ENCODE measurements around the gene FKBP11.

DNA sequence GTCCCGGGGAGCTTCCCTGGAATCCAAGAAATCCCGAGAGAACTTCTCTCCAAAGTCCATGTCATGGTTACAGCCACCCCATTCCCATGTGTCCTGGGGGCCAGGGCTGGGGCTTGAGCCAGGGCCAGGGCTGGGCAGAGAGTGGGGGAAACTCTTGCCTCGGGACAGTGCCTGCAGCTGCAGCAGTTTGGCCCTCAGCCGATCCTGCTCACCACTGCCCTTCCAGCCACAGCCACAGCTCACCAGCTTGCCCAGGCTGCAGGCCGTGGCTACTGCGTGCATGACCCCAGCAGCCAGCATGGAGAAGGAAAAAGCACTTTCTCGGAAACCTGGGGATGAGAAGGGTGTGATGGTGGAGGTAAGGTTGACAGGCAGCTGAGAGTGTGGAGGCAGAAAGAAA lies 42.7 kb upstream of the FKBP11 start:
- TF ChIP-seq, protein P1, sequence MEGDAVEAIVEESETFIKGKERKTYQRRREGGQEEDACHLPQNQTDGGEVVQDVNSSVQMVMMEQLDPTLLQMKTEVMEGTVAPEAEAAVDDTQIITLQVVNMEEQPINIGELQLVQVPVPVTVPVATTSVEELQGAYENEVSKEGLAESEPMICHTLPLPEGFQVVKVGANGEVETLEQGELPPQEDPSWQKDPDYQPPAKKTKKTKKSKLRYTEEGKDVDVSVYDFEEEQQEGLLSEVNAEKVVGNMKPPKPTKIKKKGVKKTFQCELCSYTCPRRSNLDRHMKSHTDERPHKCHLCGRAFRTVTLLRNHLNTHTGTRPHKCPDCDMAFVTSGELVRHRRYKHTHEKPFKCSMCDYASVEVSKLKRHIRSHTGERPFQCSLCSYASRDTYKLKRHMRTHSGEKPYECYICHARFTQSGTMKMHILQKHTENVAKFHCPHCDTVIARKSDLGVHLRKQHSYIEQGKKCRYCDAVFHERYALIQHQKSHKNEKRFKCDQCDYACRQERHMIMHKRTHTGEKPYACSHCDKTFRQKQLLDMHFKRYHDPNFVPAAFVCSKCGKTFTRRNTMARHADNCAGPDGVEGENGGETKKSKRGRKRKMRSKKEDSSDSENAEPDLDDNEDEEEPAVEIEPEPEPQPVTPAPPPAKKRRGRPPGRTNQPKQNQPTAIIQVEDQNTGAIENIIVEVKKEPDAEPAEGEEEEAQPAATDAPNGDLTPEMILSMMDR (conservative IDR thresholded peaks at IDR 0.05): no peak
- TF ChIP-seq EZH2 (IDR thresholded peaks at IDR 0.05; ENCODE audit: low read depth): no peak

Data from PC-9 (cell line).